ENCODE data around the gene OPN1LW. TPM values are rescaled to one million over a fixed set of nuclear protein-coding genes. Genes with fewer than 3 reads are reported as not detected.

Gene OPN1LW
- total and polyA plus RNA-seq, 2 of the 8 experiments (the other 6 are each of a cell fraction or from before 2014, with no cell fraction given): not detected

DNA sequence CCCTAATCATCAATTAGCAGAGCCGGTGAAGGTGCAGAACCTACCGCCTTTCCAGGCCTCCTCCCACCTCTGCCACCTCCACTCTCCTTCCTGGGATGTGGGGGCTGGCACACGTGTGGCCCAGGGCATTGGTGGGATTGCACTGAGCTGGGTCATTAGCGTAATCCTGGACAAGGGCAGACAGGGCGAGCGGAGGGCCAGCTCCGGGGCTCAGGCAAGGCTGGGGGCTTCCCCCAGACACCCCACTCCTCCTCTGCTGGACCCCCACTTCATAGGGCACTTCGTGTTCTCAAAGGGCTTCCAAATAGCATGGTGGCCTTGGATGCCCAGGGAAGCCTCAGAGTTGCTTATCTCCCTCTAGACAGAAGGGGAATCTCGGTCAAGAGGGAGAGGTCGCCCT is 3.3 kb upstream of the OPN1LW start (continued):
- TF ChIP-seq NANOG (IDR thresholded peaks at IDR 0.05; ENCODE audit: insufficient read depth, low read depth, low read length, poor library complexity, severe bottlenecking): no peak
- TF ChIP-seq CTBP2 (IDR thresholded peaks at IDR 0.05; ENCODE audit: borderline replicate concordance, insufficient read depth, insufficient read length, low read length): no peak
- no peak for TF ChIP-seq CBX8 (IDR thresholded peaks at IDR 0.05; ENCODE audit: borderline replicate concordance, low read depth, low read length)
- no peak for TF ChIP-seq KDM4A (IDR thresholded peaks at IDR 0.05; ENCODE audit: low read depth, low read length, severe bottlenecking)
- no peak for TF ChIP-seq GABPA (IDR thresholded peaks at IDR 0.05; ENCODE audit: borderline replicate concordance, insufficient read depth, low read length)
- TF ChIP-seq RBBP5 (IDR thresholded peaks at IDR 0.05; ENCODE audit: borderline replicate concordance, low read depth, low read length): no peak

Data from H1 (cell line).